Sigmoid colon (tissue), 4 donors: Measurements from ENCODE around the gene MCC.

Experiments
- CTCF ChIP-seq, 4 experiments: fragments of 450-650 bp in 3 of 4; fragments of 200-600 bp in 1 of 4; IDR thresholded peaks; one replicate each; pipeline ENCODE4 v1.5.1; 2016 to 2019; ENCODE audit warnings: antibody characterized with exemption in 4 of 4, mild to moderate bottlenecking in 3 of 4, moderate library complexity in 2 of 4
- EP300 ChIP-seq, 4 donors: sonication (generic); formaldehyde crosslinking; IDR thresholded peaks; one replicate each; pipeline ENCODE4 v1.6.1; 2017; ENCODE audit warnings: antibody characterized with exemption in 4 of 4
- POLR2A ChIP-seq, 2 donors: fragments of 450-650 bp; IDR thresholded peaks; one replicate each; pipeline ENCODE4 v1.6.1; 2016; ENCODE audit warnings: antibody characterized with exemption in 2 of 2, mild to moderate bottlenecking in 2 of 2, moderate library complexity in 2 of 2
- POLR2AphosphoS5 ChIP-seq, 4 donors: sonication (generic); formaldehyde crosslinking; IDR thresholded peaks; one replicate each; pipeline ENCODE4 v1.6.1; 2017; ENCODE audit warnings: antibody characterized with exemption in 4 of 4

DNA sequence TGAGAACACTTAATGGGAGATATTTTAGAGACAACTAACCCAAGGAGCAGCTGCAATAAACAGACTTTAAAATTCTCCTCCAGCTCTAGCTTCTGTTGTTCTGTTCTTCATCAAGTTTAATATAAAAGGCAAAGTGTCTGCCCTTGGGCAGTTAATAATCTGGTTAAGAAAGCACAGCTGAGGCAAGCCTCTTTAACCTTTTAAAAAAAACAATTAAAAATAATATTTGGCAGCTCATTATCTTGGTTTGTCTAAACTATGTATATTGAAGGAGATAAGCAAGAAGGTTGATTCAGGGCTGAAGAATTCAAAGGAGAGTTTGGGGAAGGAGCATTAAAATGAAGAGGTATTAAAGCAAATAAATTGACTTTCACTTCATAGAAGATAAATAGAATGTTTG lies 128.8 kb downstream of the MCC start:
- TF ChIP-seq CTCF (IDR thresholded peaks at IDR 0.05), result no peak
- TF ChIP-seq EP300 (IDR thresholded peaks at IDR 0.05), result no peak
- peak in 2 of 4 donors; percentile 83 to 85 for TF ChIP-seq POLR2AphosphoS5 (IDR thresholded peaks at IDR 0.05)
- no peak for TF ChIP-seq POLR2A (IDR thresholded peaks at IDR 0.05)
